ENCODE data around the gene XRN2. TPM values are rescaled to one million over a fixed set of nuclear protein-coding genes. Genes with fewer than 3 reads are reported as not detected.

The XRN2 gene
- total and polyA plus RNA-seq, 2 donors from 2014 or later = 22.6 to 60.9 TPM

DNA sequence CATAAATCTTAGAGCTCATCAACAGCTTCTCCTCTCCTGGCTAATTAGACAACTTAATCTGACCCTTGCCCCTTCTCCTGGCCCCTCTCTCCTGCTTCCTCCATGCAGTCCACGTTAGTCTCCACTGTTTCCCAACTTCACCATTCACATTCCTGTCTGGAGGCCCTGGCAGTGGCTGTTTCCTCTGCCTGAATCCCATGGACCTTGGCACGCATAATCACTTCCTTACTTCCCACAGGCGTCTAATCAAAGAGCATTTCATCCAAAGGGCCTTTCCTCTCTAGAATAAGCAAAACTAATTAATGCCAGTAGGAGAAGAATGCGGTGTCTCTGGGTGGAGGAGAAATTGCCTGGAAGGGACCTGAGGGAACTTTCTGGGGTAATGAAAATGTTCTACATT is 16.4 kb upstream of the XRN2 start:
- Histone ChIP-seq H3K27ac (ENCODE audit: low read depth in 2 of 2, low read length in 2 of 2) (no peak overlapping the region), H3K36me3 (ENCODE audit: control insufficient read depth in 2 of 3, insufficient read depth in 3 of 3, low read length in 3 of 3) (no peaks in the 10 kb centered on the region), H3K9me3 (ENCODE audit: control insufficient read depth in 2 of 3, insufficient read depth in 1 of 3, low read length in 3 of 3) (peaks cover 0 to 3% (median 0%) of the 10 kb centered on the region in 3 donors), H3K27me3 (ENCODE audit: control insufficient read depth, insufficient read depth, low read length) (no peaks in the 10 kb centered on the region), H3K9ac (ENCODE audit: low read length in 3 of 3) (no peak overlapping the region), H3K4me3 (ENCODE audit: low read length in 3 of 3) (no peak overlapping the region), H3K4me1 (ENCODE audit: control insufficient read depth in 2 of 3, insufficient read depth in 2 of 3, low read depth in 1 of 3, low read length in 3 of 3) (no peaks in the 10 kb centered on the region)
- TF ChIP-seq, protein P1, sequence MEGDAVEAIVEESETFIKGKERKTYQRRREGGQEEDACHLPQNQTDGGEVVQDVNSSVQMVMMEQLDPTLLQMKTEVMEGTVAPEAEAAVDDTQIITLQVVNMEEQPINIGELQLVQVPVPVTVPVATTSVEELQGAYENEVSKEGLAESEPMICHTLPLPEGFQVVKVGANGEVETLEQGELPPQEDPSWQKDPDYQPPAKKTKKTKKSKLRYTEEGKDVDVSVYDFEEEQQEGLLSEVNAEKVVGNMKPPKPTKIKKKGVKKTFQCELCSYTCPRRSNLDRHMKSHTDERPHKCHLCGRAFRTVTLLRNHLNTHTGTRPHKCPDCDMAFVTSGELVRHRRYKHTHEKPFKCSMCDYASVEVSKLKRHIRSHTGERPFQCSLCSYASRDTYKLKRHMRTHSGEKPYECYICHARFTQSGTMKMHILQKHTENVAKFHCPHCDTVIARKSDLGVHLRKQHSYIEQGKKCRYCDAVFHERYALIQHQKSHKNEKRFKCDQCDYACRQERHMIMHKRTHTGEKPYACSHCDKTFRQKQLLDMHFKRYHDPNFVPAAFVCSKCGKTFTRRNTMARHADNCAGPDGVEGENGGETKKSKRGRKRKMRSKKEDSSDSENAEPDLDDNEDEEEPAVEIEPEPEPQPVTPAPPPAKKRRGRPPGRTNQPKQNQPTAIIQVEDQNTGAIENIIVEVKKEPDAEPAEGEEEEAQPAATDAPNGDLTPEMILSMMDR (IDR thresholded peaks at IDR 0.05; ENCODE audit: borderline replicate concordance, extremely low read depth, insufficient read depth) = no peak
- intact Hi-C loops (cut with DNase I) = no loop called here
- DNase-seq (no peak), FAIRE-seq (no peak)

DNA sequence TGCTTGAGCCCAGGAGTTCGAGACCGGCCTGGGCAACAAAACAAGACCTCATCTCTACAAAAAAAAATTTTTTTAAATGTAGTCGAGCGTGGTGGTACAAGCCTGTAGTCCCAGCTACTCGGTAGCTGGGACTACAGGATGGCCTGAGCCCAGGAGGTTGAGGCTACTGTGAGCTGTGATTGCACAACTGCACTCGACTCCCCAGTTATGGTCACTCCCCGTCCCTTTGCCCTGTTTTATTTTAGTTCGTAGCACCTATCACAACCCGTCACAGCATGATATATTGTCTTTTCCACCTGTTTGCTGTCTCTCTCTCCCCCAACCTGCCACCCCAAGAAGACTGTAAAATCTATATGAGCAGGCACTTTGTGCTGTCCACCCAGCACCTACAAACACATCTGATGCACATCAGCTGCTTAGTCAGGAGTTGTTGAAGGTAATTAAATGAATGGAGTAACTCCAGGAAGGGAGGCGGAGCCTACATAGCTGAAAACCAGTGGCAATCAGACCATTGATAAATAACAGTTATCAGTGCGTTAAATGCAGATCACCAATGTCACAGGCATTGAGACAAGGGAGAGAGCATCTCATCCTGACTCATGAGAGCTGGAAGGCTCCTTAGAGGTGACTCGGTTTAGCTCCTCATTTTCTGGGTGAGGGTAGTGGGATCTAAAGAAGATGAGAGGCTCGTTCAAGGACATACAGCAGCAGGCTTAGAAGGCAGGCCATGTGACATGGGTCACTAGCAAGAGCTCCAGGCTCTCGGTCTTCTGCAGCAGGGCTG is 14.4 kb upstream of the XRN2 start:
- Histone ChIP-seq H3K9me3 (ENCODE audit: control insufficient read depth in 2 of 3, insufficient read depth in 1 of 3, low read length in 3 of 3) (peaks cover 0 to 3% (median 0%) of the 10 kb centered on the region in 3 donors), H3K4me1 (ENCODE audit: control insufficient read depth in 2 of 3, insufficient read depth in 2 of 3, low read depth in 1 of 3, low read length in 3 of 3) (no peaks in the 10 kb centered on the region), H3K9ac (ENCODE audit: low read length in 3 of 3) (no peak overlapping the region), H3K27me3 (ENCODE audit: control insufficient read depth, insufficient read depth, low read length) (no peaks in the 10 kb centered on the region), H3K27ac (ENCODE audit: low read depth in 2 of 2, low read length in 2 of 2) (no peak overlapping the region), H3K4me3 (ENCODE audit: low read length in 3 of 3) (no peak overlapping the region), H3K36me3 (ENCODE audit: control insufficient read depth in 2 of 3, insufficient read depth in 3 of 3, low read length in 3 of 3) (no peaks in the 10 kb centered on the region)
- TF ChIP-seq, protein P1 (IDR thresholded peaks at IDR 0.05; ENCODE audit: borderline replicate concordance, extremely low read depth, insufficient read depth) = no peak
- DNase-seq = no peak
- FAIRE-seq = no peak
- intact Hi-C loops (cut with DNase I) = no loop called here

DNA sequence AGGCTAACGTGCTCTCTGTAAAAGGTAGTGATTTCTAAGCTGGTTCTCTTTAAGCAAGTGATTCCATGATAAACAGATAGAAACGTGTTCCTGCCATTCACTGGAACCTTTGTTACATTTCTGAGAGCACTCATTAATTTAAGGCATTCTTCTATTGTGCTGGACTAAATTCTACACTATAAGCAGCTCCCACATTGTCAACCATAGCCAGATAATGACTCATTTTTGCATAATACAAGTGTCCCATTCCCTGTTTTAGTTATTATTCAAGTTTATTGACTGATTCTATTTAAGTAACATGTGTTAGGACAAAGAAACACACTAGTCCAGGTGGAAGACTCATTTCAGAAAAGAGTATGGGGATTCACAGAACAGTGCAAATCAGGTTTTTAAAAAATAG is 13.5 kb upstream of the XRN2 start:
- Histone ChIP-seq H3K4me3 (ENCODE audit: low read length in 3 of 3) (no peak overlapping the region), H3K4me1 (ENCODE audit: control insufficient read depth in 2 of 3, insufficient read depth in 2 of 3, low read depth in 1 of 3, low read length in 3 of 3) (no peaks in the 10 kb centered on the region), H3K9me3 (ENCODE audit: control insufficient read depth in 2 of 3, insufficient read depth in 1 of 3, low read length in 3 of 3) (peaks cover 0 to 3% (median 0%) of the 10 kb centered on the region in 3 donors), H3K9ac (ENCODE audit: low read length in 3 of 3) (no peak overlapping the region), H3K27me3 (ENCODE audit: control insufficient read depth, insufficient read depth, low read length) (no peaks in the 10 kb centered on the region), H3K36me3 (ENCODE audit: control insufficient read depth in 2 of 3, insufficient read depth in 3 of 3, low read length in 3 of 3) (no peaks in the 10 kb centered on the region), H3K27ac (ENCODE audit: low read depth in 2 of 2, low read length in 2 of 2) (no peak overlapping the region)
- intact Hi-C loops (cut with DNase I) = no loop called here
- no peak for FAIRE-seq
- DNase-seq = no peak
- TF ChIP-seq, protein P1 (IDR thresholded peaks at IDR 0.05; ENCODE audit: borderline replicate concordance, extremely low read depth, insufficient read depth) = no peak
